Hematopoietic multipotent progenitor cell treated with erythropoietin and hydrocortisone succinate and interleukin-3 and kit ligand, for 8 days (in vitro differentiated cells): ENCODE results near the gene NAV2.

Experiments
- DNase-seq: peaks from one replicate; pipeline ENCODE4 v3.0.0-alpha.2; 2015

NAV2 gene

DNA sequence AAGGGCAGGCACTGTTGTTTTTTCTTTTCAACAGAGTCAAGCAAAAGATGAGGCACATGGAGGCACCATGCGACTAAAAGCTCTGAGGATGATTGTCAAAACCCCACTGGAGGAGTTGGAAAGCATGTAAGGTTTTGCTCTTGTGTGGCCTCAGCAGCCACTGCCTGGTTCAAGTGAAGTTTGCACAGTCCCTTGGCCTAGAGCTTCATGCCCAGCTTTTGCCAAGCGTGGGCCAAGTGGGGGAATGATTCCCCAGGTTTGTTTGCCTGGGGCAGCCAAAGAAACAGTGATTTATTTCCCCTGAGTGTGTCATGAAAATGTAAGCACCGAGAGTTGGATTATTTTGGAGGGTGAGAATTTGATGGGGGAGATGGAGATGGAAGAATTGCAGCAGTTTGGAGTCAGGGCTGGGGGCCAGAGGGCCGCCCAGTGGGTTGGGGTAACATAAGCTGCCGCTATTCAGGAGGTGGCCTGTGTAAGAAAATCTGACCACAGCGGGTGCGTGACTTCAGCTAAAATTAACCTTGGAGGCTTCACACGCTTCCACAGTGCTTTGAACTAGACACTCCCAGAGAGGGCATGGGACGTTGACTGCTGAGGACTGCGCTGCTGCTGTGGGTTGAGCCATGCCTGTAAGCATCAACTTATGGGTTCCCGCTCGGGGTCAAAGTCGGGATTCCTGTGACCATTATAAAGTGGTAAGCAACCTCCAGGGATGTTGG lies 100.7 kb downstream of the NAV2 start:
- no peak for DNase-seq

DNA sequence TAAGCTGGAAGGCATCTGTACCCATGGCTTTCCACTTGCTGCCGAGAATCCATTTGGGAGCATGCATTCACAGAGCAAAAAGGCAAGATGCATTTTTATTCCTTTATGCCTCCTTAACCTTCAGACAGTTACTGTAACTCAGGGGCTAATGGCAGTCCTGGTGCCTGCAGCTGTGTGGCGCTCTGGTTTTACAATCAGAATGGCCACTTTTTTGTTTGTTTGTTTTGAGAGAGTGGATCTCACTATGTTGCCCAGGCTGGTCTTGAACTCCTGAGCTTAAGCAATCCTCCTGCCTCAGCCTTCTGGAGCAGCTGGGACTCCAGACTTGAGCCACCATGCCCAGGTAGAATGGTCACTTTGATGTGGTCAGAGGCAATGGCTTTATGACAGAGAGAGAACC lies 101.8 kb downstream of the NAV2 start:
- no peak for DNase-seq

DNA sequence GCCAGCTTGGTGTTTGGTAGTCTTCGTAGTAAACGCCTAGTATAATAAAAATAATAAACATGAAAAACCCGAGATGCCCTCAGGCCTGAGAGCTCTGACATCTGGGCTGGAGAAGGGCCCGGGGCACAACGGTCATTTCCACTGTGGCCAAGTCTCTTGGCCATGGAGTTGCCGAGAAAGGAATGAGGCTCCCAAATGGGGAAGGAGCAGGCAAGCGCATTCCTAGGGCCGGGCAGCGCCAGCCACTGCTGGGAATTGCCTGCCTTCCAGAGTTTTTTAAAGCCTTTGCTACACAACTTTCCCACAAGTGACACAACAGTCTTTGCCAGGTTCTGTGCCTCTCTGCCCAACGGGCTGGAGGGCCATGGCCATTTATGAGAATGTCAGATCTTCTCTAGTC lies 103.4 kb downstream of the NAV2 start:
- no peak for DNase-seq

DNA sequence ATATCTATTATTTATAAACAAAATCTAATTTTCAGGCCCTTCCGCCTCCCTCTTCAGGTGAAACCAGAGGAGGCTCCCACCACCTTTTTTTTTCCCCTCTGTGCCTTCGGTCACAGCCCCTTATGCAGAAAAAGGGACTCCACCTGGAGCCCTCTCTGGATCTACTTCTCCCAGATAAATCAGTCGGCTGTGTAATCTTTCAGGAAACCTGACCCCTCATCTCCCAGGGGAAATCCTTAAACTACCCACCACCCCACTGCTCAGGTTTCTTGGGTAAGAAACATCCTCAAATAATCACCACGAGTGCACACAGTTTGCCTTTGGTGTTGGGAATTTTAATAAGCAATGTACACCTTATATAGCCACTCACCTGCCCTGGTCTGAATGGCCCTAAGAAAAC lies 104.2 kb downstream of the NAV2 start:
- no peak for DNase-seq

DNA sequence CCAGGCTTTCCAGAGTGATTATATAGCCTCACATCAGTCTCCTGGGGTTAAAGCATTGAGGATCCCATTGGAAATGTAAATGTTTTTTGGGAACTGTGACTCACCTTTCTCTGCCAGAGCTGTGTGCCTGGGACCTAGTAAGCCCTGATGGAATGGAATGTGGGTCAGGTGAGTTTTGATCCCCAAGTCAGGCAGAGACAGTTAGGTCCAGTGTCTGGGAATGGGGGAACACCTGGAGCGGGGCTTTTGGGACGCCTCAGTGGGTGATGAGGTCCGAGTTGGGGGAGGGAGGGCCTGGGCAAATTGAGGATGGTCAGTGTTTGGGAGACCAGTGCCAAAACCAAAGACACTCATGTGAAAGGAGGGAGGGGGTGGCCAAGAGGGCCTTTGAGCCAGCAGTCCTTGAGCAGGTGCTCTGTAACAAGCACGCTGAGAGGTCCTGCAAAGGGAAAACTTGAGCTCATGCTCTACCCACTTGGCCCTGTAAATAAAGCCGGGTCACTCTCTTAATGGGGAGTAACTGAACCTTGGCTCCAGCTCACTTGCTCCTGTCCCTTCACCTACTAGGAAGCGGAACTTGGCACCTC lies 104.7 kb downstream of the NAV2 start:
- DNase-seq, result no peak

DNA sequence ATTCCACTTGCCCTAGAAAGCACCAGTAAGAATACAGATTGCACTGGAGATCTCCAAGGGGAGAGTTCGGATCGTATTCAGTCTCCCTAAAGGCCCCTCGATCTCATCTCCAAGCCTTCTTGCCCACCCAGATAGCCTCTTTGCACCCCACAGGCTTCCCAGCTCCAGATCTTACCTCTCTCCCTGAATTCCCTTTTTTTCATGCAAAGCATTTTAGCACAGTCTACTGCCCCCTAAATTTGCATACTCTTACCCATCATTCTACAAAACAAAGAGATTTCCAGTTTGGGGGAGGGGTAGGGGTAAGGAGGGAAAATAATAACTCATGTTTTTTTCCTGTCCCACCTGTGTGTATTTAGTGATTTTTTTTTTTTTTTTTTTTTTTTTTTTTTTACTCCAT lies 105.2 kb downstream of the NAV2 start:
- DNase-seq, result no peak

DNA sequence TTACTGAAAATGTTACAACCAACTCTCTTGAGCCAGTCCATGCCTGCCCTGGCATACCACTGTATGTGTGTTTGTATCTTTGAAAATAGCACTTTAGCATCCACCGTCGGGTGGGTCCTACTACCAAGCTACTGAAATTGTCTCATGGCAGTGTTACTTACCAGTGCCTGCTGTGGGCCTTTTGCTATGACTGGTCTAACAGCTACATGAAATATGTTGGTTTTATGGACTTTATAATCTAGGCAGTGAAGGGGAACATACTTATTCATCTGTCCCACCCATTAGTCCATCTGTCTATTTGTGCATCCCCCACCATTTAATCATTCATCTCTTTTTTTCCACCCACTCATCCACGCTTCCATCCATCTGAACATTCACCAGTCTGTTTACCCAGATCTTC lies 106.0 kb downstream of the NAV2 start:
- DNase-seq, result no peak

DNA sequence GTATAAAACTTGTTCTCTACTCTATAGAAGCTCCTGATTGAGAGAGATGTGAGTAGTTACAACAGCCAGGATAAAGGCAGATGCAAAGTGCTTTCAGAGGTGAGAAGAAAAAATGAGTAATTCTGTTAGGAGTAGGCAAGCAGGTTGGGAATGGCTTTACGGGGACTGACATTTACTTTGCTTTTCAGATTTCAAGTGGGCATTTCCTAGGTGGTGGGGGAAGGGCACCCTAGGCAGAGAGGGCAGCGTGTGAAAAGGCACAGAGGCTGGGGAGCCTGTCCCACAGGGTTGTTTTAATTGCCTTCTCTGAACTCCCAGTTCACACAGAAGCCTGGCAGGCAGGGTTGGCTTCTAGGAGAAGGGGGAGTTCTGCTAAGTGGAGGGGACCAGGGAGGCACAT lies 106.5 kb downstream of the NAV2 start:
- no peak for DNase-seq

DNA sequence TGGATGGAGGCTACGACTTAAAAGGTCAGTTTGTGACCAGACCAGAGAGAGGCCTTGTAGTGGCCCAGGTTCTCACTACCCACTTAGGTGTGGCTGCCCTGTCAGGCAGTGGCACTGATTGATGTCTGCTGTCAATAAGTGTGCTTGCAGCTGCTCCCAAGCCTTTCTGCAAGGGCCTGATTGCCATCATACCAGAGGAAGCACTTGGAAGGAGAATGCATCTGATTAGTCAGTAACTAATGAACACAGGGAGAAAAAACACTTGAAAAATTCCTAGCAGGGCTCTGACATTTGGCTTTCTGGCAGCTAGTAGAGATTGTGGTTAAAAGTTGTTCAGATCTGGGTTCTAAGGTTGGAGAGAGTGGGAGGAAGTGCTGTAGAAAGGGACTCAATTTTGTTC lies 107.5 kb downstream of the NAV2 start:
- no peak for DNase-seq

DNA sequence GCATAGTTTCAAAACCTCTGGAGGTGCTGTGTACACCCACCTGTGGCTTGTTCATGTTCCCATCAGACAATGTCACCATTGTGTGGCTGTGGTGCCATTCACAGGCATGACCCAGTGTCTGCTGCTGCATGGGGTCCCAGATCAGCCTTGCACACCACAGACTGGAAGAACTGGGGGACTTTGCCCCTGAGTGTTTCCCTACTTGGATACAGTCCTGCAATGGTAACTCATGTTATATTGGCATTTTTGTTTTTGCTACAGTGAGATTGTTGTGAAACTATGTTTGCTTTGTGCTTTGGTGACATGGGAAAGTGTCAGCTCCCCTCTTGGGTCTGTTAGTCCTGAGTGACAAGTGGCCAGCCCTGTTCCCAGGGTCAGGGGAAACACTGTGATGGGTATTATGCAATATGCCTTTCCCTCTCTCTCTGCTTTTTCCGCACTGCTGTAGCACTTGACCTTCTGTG lies 108.8 kb downstream of the NAV2 start:
- DNase-seq, result no peak

DNA sequence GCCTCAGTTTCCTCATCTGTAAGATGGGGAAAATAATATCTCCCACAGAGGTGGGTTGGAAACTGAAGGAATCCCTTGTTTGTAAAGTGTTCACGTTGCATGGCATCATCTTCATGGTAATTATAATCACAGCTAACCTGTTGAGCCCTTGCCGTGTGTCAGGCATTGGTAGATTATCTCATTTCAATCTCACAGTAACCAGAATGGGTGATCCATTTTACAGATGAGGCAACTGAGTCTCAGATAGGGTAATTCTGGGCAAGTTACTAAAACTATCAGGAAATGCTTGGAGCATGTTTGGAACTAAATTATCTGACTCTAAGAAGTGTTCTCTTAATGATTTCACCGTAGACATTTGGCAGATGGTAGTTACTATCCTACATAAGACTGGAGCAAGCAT lies 109.4 kb downstream of the NAV2 start:
- DNase-seq, result no peak

DNA sequence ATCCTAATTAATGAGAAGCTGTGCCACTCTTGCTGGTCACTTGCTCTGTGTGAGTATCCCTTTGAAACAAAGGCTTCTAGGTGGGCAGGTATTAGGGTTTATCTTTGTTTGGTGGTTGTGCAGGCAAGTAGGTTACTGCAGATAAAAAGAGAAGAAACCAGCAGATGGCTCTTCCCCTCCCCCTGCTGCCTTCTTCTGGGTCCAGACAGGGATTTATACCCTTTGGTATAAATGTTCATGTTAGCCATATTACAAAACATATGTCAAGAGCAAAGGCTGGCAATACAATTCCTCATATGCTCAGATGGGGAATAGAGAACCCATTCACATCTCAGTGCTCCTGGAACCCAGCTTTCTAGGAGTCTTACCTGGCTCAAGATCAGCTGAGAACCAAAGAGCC lies 109.9 kb downstream of the NAV2 start:
- DNase-seq, result no peak

DNA sequence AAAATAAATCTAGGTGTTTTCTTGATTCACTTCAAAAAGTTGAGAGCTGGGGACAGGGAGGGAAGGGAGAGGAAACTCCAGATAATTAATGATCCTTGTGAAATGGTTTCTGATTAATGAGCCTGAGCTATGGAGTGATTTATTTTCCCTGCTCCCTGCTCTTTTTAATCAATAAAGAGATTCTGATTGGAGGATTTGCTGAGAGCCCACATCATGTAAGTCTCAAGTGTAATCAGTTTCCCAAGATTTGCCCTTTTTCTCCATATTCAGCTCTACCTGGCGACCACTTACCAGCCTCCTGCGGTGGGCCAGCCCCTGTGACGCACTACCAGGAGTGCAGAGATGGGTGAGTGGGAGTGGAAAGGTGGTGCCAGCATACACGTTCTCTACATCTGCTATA lies 114.0 kb downstream of the NAV2 start:
- DNase-seq, result no peak

DNA sequence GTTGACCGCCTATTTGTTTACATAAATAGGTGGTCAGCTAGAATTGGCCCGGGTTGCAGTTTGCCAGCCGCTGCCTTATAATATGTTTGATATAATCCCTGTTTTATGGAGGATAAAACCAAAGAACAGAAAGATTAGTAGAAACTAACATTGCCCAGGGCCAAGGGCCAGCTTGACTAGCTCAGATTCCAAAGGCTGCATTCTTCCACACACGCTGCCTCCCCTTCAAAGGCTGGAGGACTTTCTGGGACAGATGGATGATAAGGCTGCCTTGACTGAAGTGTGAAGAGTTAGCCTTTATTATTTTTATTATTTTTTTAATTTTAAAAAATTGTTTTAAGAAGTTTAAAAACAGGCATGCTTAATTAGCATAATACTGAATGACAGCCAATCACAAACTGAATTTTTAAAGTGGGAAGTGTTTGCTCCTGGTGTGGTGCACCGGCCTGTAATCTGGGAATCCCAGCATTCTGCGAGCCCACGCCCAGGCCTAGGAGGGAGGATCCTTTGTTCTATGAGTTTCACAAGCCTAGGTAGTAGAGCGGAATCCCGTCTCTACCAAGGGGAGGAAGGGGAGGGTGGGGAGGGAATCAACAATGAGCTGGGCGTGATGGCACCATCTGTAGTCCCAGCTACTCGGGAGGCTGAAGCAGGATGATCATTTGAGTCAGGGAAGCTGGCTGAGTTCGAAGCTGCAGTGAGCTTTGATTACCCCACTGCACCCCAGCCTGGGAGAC lies 114.9 kb downstream of the NAV2 start:
- peak; percentile 32 for DNase-seq

DNA sequence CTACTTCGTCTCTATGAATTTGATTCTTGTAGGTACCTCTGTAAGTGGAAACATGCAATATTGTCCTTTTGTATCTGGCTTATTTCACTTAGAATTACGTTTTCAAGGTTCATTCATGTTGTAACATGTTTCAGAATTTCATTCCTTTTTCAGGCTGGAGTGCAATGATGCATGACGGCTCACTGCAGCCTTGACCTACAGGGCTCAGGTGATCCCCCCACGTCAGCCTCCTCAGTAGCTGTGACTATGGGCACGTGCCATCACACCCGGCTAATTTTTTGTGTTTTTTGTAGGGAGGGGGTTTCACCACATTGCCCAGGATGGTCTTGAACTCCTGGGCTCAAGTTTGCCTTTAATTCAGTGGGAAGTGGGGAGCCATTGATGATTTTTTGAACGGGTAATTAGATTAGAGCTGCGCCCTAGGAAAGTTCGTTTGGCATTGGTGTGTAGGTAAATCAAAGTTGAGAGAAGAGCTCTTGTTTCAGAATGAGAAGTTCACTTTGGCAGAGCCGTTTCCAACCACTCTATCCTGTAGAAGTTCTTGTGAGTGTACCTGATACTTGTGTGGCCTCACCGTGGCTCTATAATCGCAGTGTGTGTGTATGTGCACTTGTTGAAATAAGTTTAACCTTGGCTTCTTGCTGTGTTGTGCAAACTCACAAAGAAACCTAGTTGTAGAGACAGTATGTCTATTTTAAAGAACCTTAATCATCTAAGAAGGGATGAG lies 115.9 kb downstream of the NAV2 start:
- no peak for DNase-seq

DNA sequence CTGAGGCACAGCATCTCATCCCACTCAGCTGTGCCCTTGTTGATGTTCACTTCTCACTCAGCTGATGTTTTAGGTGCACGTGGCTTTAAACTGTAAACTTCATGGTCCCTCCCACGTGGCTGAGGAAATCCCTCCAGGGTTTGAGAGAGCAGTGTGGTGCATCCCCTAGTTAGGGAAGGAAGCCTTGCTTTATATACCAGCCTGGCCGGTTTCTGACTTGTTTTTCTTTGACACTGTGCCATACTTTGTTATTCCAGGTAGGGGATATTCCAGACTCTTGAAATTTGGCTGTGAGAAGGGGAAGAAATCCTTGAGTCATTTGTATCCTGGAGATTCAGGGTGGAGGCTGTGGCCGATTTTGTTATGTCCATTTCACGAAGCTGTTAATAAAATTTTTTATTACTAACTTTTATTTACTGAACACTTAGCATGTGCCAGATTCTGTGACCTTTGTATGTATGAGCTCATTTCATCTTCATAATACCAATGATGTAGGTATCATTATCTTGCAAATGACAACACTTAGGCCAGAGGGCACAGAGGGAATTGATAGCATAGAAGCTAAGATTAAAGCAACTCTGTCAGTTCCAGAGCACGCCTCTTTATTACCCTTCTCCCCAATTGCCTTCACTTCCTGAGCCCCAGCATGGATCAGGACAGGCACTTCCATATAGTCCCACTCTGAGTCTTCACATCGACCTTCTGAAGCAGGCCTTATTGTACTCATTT lies 116.6 kb downstream of the NAV2 start:
- no peak for DNase-seq

DNA sequence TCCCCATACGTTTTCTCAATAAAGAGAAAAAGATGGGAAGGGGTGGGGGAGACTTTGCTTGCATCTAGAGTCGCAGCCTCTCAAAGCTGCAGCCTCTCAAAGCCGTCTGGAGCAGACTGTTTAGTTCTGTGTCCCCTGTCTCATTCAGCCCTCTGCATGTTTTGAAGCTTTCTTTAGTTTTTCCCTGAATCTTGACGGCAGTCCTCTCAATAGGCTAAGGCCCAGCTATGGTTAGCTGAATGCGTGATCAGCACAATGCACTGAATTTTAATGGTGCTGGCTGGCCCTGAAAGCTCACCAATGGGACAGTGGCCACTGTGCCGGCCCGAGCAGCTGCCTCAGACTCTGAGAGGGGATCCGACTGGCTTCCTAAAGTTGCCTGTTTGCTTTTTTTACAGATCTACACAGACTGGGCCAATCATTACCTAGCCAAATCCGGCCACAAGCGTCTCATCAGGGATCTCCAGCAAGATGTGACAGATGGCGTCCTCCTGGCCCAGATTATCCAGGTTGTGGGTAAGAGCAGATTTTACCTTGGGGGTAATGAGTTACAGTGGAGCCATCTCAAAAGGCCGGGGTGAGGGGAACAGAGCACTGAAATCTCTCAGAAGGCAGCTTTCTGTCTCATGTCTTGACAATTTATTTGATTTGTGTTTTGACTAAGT lies 119.6 kb downstream of the NAV2 start:
- DNase-seq, result no peak

DNA sequence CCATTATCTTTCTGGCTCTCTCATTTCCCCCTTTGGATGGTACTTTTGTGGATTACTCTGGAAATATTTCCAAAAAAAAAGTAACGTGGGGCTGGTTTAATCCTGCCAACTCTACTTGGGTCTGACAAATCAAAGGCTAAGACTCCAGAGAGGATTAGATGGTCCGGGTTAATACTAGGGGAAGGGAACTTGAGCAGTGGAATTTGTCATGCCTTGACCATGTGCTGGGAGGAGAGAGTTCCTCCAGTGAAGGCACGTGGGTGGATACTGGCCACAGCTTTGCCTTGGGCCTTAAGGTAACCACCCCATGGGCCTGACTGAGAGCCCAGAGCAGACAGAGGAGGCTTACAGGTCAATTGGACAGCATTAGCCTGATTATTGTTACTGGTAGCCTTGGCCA lies 120.3 kb downstream of the NAV2 start:
- DNase-seq, result no peak

DNA sequence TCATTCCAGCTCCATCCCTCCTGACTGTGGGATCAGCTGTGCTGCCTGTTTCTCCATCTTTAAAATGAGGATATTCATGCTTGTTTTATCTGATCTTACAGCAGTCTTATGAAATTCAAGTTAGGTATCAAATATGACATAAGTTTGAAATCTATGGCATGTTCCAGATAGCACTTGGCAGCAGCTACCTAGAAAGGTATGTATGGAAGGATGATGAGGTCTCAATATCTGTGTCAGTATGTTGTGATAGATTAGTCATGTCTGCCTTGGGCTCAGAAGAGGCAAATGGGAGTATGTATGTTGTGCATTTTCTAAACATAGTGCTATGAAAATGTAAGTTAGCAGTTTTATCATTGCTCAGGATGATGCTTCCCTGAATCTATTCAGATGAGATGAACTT lies 122.1 kb downstream of the NAV2 start:
- DNase-seq, result no peak

DNA sequence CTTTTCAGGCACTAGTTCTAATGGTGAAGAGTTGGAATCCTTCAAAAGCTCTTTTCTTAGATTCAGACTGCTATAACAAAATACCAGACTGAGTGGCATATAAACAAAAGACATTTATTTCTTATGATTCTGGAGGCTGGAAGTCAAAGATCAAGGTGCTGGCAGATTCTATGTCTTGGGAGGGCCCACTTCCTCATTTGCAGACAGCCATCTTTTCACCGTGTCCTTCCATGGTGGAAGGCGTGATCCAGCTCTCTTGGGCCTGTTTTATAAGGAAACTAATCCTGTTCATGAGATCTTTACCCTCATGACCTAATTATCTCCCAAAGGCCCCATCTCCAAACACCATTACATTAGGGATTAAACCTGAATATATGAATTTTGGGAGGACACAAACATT lies 124.0 kb downstream of the NAV2 start:
- DNase-seq, result no peak

DNA sequence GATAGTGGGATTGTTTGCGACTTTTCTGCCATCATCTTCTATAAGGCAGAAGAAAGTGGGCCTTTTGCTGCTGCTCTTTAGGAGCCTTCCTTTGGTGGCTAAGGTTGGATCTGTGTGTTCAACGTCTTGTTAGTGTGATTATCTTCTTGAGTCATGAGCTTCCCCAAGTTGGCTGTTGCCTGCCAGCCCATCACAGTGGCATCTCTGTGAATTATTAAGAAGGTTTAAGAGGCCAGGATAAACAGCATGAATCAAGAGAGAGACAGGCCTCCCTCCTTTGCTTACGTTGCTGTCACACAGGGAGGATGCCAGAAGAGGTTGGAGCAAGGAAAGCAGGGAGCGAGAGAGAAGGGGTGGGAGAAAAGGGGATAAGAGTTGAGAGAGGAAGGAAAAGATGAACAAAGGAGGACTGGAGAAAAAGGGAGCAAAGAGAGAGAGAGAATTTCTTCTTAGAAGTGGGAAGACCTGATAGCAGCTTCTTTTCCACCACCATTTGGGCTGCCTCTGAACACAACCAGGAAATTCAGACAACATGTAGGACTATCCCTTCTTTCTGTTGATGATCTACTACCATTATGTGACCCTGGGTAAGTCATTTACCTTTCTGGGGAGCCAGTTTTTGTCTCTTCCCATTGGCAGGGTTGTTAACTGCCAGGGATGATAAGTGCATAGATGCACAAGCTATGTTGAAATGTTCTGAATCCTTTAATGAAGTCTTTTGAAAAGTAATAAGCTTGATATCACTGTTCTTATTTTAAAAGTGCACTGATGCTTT lies 126.5 kb downstream of the NAV2 start:
- no peak for DNase-seq

DNA sequence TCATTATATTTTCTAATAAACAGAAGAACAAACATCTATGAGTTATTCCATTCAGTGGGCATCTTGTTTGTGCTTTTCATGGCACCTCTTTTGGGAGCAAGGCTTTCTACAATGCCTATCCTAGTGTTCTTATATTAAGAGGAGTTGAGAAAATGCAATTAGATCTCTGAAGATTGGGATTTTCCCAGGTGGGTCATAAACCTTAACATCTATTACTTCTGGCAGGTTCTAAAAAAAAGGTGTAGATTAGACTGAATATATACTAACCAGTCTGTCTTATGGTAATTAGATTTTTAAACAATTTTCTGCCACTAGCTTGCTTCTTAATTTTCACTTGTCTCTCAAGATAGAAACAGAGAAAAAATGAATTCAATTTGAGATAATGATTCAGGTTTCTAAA lies 128.3 kb downstream of the NAV2 start:
- DNase-seq, result no peak
